Hematopoietic multipotent progenitor cell treated with erythropoietin and hydrocortisone succinate and interleukin-3 and kit ligand, for 8 days (in vitro differentiated cells): ENCODE data around the gene GP1BA.
A peak's percentile ranks its signal among the peaks of the same experiment; 100 is the strongest.

Experiments used
- DNase-seq: peaks from one replicate; pipeline ENCODE4 v3.0.0-alpha.2; 2015

The GP1BA gene

DNA sequence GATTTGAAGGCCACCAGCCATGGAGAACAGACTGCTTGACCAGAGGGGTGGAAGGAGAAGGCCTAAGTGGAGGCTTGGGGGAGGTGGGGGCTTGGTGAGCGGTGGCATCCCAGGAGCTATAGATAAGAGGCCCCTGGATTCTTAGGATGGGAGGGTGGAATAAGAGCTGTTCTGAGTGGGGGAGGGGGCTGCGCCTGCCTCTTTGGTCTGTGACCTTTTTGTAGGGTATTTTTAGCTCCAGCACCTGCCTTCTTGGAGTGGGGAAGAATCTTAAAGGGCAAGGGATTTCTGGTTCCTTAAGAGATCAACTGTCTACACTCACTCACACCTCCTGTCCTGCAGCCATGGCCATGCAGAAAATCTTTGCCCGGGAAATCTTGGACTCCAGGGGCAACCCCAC, 19.4 kb downstream of the GP1BA start:
- DNase-seq = no peak

DNA sequence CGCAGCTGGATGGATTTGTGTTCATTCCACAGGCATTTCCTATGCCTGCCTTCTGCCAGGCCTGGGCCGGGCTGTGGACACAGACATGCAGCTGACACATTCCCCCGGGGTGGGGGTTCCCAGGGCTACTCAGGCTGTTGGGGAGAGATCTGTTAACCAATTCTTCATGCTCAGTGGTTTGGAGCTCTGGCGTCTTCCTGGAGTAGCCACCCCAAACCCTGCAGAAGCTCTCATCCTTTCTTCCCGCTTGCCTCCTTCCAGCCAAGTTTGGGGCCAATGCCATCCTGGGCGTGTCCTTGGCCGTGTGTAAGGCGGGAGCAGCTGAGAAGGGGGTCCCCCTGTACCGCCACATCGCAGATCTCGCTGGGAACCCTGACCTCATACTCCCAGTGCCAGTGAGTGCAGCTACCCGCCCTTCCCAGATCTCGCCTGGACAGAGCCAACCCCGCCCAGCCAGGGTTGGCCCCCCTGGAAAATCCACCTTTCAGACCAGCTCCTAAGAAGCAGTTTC, 21.4 kb downstream of the GP1BA start:
- no peak for DNase-seq

DNA sequence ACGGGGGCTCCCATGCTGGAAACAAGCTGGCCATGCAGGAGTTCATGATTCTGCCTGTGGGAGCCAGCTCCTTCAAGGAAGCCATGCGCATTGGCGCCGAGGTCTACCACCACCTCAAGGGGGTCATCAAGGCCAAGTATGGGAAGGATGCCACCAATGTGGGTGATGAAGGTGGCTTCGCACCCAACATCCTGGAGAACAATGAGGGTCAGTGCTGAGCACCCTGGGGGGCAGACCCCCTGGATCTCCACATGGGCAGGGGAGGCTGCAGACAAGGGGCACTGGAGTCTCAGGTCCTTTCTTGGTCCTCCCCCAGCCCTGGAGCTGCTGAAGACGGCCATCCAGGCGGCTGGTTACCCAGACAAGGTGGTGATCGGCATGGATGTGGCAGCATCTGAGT, 23.0 kb downstream of the GP1BA start:
- DNase-seq = no peak

DNA sequence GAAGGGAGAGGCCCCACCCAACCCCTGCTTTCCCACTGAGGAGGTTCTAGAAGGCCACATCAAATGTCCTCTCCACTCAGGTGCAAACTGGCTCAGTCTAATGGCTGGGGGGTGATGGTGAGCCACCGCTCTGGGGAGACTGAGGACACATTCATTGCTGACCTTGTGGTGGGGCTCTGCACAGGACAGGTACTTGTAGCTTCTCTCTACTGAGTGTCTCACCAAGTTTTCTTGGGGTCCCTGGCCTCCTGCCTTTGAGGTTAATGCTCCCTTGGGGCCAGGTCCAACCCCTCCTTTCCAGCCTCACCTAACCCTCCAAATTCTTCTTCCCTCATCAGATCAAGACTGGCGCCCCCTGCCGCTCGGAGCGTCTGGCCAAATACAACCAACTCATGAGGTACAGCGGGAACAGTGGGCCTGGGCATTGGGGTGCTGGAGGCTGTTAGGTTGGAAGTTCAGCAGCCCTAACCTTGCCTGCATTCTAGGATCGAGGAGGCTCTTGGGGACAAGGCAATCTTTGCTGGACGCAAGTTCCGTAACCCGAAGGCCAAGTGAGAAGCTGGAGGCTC, 24.5 kb downstream of the GP1BA start:
- peak; percentile 69 for DNase-seq

DNA sequence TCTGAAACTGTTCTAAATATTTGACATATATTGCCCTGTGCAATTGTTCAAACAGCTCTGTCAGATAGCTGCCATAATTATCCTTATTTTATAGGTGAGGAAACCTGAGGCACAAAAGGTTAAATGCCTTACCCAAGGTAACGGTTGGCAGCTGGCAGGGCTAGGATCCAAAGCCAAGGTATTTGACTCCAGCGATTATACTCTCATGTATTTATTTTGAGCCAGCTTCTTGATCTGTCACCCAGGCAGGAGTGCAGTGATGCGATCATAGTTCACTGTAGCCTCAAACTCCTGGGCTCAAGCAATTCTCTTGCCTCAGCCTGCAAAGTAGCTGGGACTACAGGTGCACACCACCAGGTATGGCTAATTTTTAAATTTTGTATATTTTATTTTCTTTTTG, 26.0 kb downstream of the GP1BA start:
- no peak for DNase-seq

DNA sequence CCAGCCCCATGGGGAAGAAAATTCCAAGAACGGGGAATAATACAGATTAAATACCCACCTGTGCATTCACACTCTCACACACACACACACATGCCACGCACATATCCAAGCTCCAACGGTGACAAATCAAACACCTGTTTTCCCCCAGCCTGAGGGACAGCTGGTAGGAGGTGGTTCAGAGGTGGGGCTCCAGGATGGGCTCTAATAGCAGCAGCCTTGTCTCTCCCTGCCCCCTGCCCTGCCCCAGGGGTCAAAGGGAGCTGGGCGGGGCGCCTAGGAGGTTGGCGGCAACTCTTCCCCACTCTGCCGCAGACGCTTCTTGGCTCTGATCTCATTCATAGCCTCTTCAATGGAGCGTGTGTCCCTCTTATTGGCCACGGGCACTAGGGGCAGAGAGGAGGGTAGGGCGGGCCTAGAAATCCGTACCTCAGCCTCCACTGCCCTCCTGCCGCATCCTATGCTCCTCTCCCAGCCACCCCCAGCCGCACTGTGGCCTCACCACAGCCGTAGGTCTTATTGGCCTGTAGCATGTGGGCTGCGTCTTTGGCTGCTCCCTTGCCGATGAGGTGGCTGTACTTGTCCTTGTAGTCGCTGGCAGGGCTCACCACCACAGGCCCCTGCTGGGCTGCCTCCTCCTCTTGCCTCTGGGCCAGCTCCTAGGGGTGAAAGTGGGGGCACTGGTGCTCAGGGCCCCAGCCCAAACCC, 27.3 kb downstream of the GP1BA start:
- no peak for DNase-seq

DNA sequence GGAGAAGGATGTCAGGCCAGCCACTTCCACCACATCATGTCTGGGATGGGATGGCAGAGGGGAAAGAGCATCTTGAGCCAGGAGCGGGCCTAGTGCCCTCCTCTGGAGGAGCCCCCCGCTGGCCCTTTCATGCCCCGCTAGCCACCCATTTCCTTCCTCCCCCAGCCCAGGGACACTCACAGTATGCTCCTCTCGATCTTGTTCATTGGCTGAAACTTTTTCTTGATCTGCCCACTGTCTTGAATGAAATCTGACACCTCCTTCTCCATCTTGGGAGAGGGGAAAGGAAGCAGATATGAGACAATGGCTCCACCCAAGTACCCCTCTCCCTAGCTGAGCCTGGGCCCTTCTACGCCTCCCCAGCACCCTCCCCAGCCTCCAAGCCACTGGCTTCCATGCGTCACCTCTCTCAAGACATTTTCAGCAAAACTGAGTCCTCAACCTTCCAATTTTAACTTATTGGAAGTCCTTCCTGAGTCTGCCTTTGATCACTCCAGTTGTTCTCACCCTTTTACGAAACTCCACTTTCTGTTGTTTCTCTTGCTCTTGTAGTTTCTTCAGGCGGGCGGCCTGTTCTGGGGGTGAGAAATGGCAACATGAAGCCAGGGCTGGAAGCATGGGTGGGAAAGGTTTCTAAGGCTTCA, 28.3 kb downstream of the GP1BA start:
- no peak for DNase-seq

DNA sequence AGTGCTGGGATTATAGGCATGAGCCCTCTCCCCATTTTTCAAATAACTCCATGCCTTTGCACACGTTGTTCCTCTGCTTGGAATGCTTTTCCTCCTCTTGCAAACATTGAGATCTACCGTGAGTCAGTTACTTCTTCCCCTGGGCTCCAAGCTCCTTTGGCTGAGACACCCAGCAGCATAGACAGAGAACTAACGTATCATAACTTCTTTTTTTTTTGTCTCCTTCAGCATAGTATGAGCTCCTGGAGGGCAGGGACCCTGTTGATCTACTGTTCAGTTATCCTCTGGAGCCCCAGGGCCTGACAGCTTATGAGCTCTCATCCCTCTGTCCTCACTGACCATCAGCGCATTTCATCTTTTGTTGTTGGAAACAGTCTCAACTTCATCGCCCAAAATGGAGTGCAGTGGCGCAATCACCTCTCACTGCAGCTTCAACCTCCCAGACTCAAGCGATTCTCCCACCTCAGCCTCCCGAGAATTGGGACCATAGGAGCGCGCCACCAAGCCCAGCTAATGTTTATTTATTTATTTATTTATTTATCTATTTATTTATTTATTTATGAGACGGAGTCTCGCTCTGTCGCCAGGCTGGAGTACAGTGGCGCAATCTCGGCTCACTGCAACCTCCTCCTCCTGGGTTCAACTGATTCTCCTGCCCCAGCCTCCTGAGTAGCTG, 33.4 kb downstream of the GP1BA start:
- DNase-seq = no peak

DNA sequence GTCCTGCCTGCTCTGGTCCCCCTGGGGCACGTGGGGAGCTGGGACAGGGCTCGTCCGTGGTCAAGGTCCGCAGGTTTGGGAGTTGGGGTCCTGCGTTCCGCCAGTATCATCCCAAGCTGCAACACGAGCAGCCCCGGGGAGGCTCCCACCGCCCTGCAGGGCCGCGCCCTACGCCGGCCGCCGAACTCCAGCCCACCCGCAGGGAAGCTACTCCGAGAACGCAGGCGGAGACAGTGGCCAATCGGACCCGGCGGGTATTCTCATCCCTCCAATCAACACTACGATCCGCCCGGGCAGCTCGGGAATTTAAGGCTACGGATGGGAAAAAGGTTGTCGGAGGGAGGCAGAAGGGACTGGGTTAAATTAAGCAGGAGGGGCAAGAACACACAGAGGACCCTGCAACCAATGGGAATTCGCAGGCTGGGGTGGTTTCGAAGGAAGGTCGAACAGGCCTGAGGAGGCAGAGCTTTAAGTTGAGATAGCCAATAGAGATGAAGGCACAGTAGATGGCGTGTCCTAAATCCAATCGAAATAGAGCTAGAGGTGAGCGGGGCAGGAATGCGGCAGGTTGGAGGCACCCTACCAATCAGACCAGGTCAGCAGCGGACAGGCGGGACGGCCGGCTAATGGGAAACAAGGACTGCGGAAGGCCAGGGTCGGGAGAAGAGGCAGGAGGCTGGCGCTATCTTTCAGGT, 34.9 kb downstream of the GP1BA start:
- peak; percentile 100 for DNase-seq

DNA sequence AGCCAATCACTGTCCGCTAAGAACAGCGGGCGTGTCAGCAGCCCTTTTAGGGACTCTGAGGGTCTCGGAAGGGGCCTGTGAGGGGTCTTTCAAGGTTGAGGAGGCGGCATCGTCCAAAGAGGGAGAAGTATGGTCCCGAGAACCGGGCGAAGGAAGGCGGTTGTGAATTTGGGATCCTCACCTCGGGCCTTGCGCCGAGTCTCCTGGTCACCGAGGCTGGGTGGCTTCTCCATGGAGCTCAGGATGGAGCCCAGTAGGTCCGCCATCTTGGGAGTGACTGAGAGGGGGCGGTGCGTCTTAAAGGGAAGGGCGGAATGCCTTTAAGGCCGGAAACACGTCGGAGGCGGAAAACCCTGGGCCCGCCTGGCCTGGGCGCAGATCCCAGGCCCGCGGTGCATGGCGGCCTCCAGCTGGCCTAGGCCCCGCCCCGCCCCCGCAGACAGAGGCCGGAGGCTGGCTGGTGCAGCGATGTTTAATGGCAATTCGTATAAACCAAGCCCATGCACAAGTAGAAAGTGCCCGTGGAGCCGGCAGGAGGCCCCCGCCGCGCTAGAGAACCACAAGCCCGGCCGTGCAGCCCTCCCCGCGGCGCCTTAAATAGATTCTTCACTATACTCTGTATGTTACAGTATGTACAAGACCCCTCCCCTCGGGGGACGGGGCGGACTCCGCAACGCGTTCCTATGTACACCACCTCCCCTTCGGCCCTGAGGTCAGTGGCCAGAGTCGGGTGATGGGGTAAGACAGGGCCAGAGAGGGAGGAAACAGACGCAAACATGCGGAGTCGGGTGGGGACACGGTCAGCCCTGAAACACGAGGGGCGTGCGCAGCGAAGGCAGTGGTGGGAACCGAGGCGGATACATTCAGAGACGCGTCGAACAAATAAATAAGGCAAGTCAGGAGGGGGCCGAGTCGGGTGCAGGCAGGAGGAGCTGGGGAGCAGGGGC, 35.7 kb downstream of the GP1BA start, which contains the start of gene SPAG7:
SPAG7 (minus strand) TSS at position 279 of the 947 bp plus-strand sequence; CDS start at position 266, 13 bp downstream.
- peak; percentile 96 for DNase-seq

DNA sequence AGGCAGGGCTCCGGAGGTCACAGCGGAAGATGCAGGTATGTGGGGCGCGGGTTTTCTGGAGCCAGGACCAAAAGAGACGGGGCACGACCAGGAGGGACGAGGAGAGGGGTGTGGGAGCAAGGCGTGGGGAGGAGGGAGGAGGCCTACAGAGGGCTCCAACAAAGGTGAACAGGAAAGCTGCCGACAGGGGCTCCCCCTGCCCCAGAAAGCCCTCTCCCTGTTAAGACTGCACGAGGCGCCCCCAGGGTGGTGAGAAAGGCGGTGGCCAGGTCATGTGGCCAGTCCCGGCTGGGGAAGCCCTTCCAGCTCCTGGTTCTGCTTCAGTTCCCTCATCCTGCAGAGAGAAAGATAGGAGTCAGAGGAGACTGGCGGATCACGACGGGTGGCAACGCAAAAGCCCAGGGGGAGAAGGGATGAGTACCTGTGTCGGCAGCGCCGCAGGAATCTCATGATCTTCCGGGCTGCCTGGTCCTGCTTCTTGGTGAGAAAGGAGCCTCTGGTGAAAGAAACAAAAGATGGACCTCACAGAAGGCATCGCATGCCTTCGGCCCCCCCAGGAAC, 36.5 kb downstream of the GP1BA start:
- DNase-seq = no peak

DNA sequence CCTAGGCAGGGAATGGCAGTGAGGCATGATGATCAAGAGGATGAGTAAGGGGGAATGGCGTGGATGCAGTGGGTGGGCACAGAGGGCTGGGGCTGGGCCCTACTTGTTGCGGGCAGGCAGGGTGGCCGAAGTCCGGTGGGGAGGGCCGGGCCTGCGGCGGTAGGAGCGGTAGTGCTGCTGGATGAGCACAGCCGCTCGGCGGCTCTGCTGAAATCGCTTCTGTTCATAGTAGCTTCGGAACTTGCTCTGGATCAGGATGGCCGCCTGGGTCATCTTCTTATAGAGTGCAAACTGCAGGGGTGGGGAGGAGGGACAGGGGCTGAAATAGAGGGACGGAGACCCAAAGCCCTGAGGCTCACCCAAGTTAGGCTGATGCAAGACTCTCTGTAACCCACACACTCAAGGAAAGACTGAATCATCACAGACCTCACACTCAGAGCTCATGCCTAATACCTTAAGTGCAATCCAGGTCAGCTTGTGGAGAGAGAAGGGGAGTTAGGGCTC, 37.0 kb downstream of the GP1BA start:
- peak; percentile 41 for DNase-seq

DNA sequence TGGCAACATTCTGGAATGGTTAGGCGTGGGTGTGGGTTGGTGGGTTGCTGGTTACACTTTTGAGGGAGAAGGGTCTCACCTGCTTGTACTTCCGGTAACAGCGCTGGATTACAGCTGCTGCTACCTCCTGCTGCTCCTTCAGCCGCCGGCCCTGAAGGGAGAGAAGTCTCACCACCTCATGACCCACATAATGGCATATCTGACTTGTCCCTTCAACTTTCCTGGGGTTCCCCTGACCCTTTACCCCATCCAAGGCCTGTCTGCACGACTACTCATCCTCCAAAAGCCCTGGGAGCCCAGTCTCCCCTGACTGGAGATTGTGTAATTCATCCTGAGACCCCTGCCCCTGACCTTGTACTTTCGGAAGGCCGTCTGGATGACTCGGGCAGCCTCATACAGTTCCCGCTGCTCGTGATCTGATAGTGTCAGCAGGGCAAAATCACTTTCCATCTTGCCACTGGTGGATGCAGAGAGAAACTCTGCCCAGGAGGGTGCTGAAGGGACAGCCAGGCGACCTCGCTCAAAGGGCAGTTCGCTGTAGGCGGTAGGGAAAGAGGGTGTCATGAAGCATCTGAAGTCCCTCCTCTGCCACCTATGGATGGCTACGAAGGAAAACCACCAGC, 37.6 kb downstream of the GP1BA start:
- DNase-seq = no peak

DNA sequence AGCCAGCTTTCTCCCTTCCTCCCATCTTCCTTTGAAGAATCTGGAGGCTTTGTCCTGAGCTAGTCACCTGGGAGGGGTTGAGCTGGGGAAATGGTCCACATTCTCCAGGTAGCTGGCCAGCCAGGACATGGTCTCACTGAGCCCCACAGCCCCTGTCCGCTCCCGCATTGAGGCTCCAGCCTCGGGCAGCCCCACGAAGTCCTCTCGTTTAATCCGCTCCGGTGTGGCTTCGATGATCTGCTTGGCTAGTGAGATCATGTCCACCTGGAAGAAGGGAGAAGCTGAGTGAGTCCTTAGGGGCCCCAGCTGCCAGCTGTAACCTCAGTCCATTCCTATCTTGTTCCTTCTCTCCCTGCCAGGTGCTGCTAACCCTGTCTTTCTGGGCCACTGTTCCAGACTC, 38.2 kb downstream of the GP1BA start:
- no peak for DNase-seq

DNA sequence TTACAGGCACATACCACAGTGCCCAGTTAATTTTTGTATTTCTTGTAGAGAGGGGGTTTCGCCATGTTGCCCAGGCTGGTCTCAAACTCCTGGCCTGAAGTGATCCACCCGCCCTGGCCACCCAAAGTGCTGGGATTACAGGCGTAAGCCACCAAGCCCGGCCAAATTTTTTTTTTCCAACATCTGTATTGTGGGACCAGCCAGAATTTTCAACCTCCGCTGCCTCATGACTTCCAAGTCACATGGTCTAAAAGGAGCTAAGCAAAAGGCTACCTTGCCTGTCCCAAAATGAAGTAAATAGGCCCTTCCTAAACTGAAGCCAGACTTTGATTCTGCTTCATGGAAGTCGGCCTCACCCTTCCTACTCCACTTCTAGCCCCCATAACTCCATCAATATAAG, 39.7 kb downstream of the GP1BA start:
- no peak for DNase-seq

DNA sequence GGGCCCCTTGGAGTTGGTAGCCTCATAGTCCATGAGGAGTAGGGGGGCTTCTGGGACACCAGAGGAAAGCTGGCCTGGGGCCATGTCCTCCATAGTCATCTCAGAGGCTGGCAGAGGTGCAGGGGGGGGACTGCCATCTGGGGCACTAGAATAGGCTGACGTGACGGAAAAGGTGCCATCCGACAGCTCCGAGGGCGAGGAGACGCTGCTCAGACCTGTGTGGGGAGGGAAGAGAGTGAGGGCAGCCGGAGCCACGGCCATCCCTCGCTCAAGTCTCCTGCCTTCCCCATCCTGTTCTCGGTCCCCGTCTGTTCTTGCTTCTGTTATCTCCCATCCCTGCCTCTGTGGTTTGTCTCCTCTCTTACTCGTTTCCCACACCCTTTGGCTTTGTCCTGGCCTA, 40.2 kb downstream of the GP1BA start:
- DNase-seq = no peak

DNA sequence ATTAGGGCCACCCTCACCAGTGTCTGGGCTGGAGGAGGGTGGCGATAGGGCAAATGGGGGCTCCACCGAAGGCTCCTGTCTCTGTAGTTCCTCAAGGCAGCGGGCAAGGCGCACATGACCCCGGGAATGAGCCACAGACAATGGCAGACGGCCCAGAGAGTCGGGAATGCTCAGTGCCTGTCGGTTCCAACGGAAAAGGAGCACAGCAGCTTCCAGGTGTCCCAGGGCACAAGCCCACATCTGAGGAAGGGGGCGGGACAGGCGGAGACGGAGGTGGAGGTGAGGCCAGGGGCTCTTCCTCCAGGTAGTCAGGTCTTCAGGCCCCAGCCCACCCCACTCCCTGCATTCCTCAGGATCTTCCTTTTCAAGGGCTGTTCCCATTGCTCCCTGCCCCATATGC, 40.7 kb downstream of the GP1BA start:
- no peak for DNase-seq

DNA sequence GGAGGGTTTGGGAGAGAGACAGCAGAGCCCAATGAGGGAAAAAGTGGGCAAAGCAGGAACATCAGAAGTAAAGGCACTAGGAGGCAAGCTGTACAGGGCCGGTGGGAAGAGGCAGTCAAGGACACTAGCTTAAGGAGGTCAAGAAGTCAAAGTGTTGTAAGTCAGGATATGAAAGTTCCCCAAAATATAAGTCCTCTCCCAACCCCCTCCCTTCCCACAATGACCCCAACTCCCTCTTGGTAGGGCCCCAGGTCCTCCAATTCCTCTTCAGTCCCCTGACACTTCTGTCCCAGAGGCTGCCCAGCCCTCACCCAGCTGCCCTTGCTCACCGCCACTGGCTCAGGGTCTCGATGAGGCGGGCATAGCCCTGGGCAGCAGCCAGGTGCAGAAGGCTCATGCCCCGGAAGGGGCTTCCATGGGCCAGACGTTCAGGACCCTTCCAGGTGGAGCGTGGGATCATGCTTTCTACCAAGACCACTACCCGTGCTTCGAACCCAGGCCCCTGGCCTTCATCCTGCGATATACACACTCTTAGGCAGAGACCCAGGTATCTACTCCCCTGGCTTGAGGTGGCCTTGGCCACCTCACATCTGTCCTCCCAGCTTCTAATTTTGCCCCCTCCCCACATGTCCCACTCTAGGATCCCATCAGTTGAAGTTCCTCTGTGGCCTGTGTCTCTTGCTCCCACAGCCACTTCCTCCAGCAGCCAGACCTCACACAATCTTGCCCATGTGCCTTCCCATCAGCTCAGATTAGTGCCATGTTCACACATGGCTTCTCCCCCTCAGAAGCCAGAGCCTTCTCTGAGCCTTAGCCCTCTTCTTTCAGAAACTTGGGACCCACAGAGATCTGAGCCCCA, 41.4 kb downstream of the GP1BA start:
- DNase-seq = no peak

DNA sequence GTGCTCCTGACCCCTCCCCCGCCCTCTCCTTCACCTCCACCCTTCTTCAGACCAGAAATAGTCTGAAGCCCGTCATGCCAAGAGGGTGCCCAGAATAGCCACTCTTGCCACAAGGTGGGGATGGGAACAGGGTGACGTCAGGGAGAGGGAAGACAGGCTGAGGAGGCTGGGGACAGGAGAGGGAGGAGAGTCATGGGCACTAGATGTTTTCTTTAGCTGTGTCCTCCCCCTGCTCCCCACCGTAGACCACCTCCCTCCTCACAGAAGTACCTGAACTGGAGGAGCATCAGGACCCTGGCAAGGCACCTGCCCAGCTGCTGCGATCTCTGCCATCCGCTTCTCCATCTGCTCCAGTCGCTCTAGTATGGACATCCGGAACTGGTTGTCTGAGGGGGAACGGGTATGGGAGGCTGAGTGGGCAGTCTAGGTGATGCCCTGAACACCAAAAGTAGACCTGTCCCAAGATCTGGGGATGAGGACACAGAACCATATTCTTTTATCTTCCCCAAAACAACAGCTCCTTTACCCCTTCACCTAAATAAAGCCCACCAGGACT, 42.1 kb downstream of the GP1BA start:
- no peak for DNase-seq
